OCI-M2 (cell line): ENCODE measurements around the gene SPTY2D1.

ENCODE experiments used
- DNase-seq: peaks from one replicate; lab custom pipeline; 2025; ENCODE audit not compliant: unreplicated experiment; lab: John Stamatoyannopoulos, UW

The SPTY2D1 gene

GRCh38 chr11:18566406-18566805 lies 67.7 kb downstream of the SPTY2D1 start:
- DNase-seq = no peak

- DNase-seq = no peak
These were observed 70.0 kb downstream of the SPTY2D1 start for GRCh38 chr11:18564149-18564548.

GRCh38 chr11:18563090-18563730 lies 70.9 kb downstream of the SPTY2D1 start:
- no peak for DNase-seq
